ENCODE measurements around the gene CCNI.

- TF ChIP-seq CTCF (conservative IDR thresholded peaks at IDR 0.05) (no peak), EZH2 (IDR thresholded peaks at IDR 0.05; ENCODE audit: low read depth) (no peak)
Observed at GRCh38 chr4:77045490-77045889, 30.3 kb downstream of the CCNI start.
